Endothelial cell (in vitro differentiated cells): Measurements from ENCODE around the gene EIF2S3. TPM values are rescaled to one million over a fixed set of nuclear protein-coding genes. Genes with fewer than 3 reads are reported as not detected.

Source experiments
- DNase-seq: peaks from one replicate; pipeline ENCODE4 v3.0.0; 2021; ENCODE audit warnings: low spot score
- H3K27ac Mint-ChIP-seq: one replicate; pipeline ENCODE4 v1.8.0; 2021; ENCODE audit warnings: mixed read lengths, inconsistent platforms; ENCODE audit not compliant: unreplicated experiment
- H3K27me3 Mint-ChIP-seq: one replicate; pipeline ENCODE4 v1.8.0; 2021; ENCODE audit warnings: mild to moderate bottlenecking, moderate library complexity, mixed read lengths, inconsistent platforms; ENCODE audit not compliant: unreplicated experiment
- H3K36me3 Mint-ChIP-seq: one replicate; pipeline ENCODE4 v1.8.0; 2021; ENCODE audit warnings: mild to moderate bottlenecking, low read depth, mixed read lengths, inconsistent platforms; ENCODE audit not compliant: unreplicated experiment
- H3K4me1 Mint-ChIP-seq: one replicate; pipeline ENCODE4 v1.8.0; 2021; ENCODE audit warnings: mild to moderate bottlenecking, mixed read lengths, inconsistent platforms; ENCODE audit not compliant: unreplicated experiment
- H3K4me3 Mint-ChIP-seq: one replicate; pipeline ENCODE4 v1.8.0; 2021; ENCODE audit warnings: mild to moderate bottlenecking, mixed read lengths, inconsistent platforms; ENCODE audit not compliant: unreplicated experiment
- H3K9me3 Mint-ChIP-seq: one replicate; pipeline ENCODE4 v1.8.0; 2021; ENCODE audit warnings: mixed read lengths, inconsistent platforms; ENCODE audit not compliant: unreplicated experiment
- CTCF ChIP-seq: fragments of 200-600 bp; sonication (generic); IDR thresholded peaks from one replicate; pipeline ENCODE4 v1.5.0; 2021; ENCODE audit warnings: antibody characterized with exemption; ENCODE audit not compliant: unreplicated experiment
- long read RNA-seq: library from polyadenylated mRNA; unstranded; transcript quantifications from one replicate; pipeline ENCODE4 v2.0.0, GENCODE V29; 2020; ENCODE audit not compliant: unreplicated experiment
- total RNA-seq: library from RNA; stranded (reverse); fragmentation: NEBNext Ultra II Directional; extraction: Animal tissue kit (Norgen Biotek cat#: 25700); gene quantifications from one replicate; pipeline ENCODE4 v1.2.1, GENCODE V29; 2021; ENCODE audit not compliant: unreplicated experiment

Gene EIF2S3
- total RNA-seq, result 258 TPM
- long read RNA-seq, transcript EIF2S3-201 (12 exons, 2,858 nt), result major isoform, 153 of 180 reads
- long read RNA-seq, partial matches to known transcripts, result 22 of 180 reads
- long read RNA-seq, other reads (novel, unspliced or antisense), result 5 of 180 reads

GRCh38 chrX:24054182-24055042 is at the start of gene EIF2S3:
TSS of gene EIF2S3 (plus strand) at chrX:24054956. CDS start at chrX:24054969, 13 bp downstream.
- Mint-ChIP-seq H3K27ac (peak within 1 kb of the TSS; percentile 85), H3K27me3 (peaks cover 4% of the 10 kb centered on the region), H3K9me3 (no peaks in the 10 kb centered on the region), H3K4me1 (peaks cover 3% of the 10 kb centered on the region), H3K36me3 (no peaks in the 10 kb centered on the region), H3K4me3 (peak within 1 kb of the TSS; percentile 76)
- peak; percentile 81 for DNase-seq
- TF ChIP-seq CTCF, result peak; percentile 74

- Mint-ChIP-seq H3K9me3 (no peaks in the 10 kb centered on the region), H3K27ac (no peak overlapping the region), H3K4me1 (no peaks in the 10 kb centered on the region), H3K27me3 (no peaks in the 10 kb centered on the region), H3K4me3 (no peak overlapping the region), H3K36me3 (no peaks in the 10 kb centered on the region)
- no peak for TF ChIP-seq CTCF
- no peak for DNase-seq
Measured at GRCh38 chrX:24005028-24005427, 49.7 kb upstream of the EIF2S3 start.

- Mint-ChIP-seq H3K27me3 (no peaks in the 10 kb centered on the region), H3K9me3 (no peaks in the 10 kb centered on the region)
Measured at GRCh38 chrX:24005867-24006266, 48.9 kb upstream of the EIF2S3 start.

DNA sequence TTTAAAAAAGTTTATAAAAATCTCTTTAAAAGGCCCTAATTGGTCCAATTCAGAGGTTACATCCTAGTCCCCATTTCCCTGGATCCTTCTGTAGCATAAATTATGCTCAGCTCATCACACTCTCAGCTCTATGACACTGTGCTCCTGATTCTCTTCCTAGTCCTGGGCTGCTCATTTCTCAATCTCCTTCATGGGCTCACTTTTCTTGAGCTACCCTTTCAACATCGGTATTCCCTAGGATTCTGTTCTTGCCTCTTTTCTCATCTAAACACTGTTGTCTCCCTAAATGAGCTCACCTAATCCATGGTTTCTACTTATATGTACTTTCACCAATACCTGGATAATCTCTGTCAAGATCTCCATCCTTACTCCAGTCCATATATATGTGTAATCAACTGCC is 42.5 kb upstream of the EIF2S3 start:
- TF ChIP-seq CTCF, result no peak
- Mint-ChIP-seq H3K27me3 (peaks cover 1% of the 10 kb centered on the region), H3K36me3 (no peaks in the 10 kb centered on the region), H3K4me3 (no peak overlapping the region), H3K9me3 (no peaks in the 10 kb centered on the region), H3K27ac (no peak overlapping the region), H3K4me1 (no peaks in the 10 kb centered on the region)
- DNase-seq, result no peak

More at GRCh38 chrX:24005867-24006266, 48.9 kb upstream of the EIF2S3 start:
- H3K36me3 Mint-ChIP-seq, result no peaks in the 10 kb centered on the region
- no peak overlapping the region for H3K27ac Mint-ChIP-seq
- no peak overlapping the region for H3K4me3 Mint-ChIP-seq
- H3K4me1 Mint-ChIP-seq, result no peaks in the 10 kb centered on the region
- TF ChIP-seq CTCF, result no peak
- no peak for DNase-seq
